CD4-positive, alpha-beta T cell treated with Interferon alpha-2 for 1 hour (primary cell): ENCODE measurements around the gene RAG2.
A peak's percentile ranks its signal among the peaks of the same experiment; 100 is the strongest.

Experiments used
- DNase-seq, 2 donors: peaks; one replicate each; pipeline ENCODE4 v3.0.0-alpha.2; 2020 to 2022

RAG2 gene

DNA sequence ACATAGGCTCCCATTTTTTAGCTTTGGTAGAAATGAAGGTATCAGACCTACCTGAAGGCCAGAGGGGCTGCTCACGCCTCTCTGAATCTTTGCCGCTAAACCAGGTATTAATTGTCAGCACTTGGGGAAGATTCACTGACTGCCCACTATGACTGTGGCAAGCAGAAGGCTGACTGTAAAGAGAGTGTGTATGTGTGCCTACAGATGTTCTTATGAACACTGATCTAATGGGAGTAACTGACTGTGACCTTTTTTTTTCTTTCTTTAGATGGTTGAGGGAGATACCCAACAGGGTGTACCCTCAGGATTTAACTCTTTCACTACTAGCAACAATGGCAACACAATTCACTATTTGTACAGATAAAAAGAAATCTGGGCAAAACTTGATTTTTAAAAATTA, at the start of gene RAG2:
Gene RAG2 (minus strand): TSS at position 186 of the 400 bp plus-strand sequence. CDS start 4,068 bp downstream, outside the sequence.
- DNase-seq = no peak

DNA sequence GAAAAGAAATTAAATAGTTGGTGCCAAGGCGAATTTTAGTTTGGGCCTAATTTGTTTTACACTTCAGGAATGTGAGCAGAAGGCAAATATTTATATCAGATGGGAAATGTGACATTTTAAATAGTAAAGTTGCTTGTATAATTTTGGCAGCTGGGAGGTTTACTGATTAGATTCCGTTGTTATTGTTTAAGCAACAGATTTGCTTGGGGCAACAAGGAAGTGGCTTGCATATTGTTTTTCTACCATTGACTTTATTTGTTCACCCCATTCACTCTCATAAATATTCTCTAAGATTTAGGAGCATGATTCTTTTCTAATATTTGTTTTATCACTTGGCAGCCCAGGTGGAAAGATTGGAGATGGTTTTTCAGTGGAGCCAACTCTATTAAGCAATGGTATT, 40.5 kb upstream of the RAG2 start:
- no peak for DNase-seq

DNA sequence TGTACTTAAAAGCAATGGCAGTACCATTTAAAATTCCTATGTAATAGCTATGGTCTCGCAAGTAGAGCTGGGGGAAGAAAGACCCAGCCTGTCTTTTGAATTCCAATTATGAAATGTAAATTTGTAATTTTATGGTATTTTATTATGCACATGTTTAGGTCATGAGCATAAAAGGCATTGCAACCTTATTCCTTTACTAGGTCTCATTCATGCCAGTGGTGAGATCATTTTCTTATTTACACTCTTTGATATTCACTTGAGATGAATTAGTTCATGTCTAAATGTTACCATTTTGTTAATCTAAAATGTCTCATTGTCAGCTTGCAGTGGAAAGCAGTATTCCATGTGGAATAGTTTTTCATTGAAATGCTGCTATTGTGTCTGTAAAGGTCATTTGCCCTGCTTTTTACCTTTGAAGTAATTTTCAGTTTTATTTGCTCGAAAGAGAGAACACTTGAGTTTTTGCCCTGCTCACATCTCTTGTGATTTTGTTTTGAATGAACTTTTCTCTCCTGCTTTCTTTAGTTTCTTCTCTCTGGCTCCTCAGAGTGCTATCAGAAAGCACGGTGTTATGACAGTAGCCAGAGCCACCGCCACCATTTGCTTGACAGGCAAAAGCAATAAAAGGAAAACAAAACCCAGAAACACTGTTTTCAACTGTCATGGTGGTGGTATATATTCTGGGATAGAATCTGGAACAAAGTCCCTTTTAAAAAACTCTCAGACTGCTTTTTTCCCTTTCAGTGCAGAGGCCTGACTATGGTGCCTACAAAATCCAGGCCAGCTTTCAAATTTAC, 37.2 kb upstream of the RAG2 start:
- no peak for DNase-seq

- DNase-seq = no peak
Observed at GRCh38 chr11:36631774-36632173, 33.7 kb upstream of the RAG2 start.

- no peak for DNase-seq
Observed at GRCh38 chr11:36628765-36629244, 30.8 kb upstream of the RAG2 start.

- no peak for DNase-seq
Observed at GRCh38 chr11:36628141-36628540, 30.1 kb upstream of the RAG2 start.

DNA sequence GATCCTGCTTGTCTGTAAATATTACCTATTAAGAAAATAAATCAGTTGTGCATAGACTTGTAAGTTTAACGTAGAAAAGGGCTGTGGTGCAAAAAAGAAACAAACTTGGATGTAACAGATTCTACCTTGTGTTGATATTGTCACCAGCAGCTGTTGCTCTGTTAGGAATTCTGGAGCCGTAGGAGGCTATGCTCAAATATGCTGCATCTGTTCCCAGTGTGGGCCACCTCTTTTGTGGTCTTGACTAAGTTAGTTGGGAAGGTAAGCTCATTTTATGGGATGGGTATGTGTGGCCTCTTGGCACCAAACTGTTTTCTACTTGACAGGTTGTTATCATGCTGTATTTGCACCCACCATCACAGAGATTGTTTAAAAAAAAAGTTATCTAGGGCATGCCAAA, 29.4 kb upstream of the RAG2 start:
- no peak for DNase-seq

DNA sequence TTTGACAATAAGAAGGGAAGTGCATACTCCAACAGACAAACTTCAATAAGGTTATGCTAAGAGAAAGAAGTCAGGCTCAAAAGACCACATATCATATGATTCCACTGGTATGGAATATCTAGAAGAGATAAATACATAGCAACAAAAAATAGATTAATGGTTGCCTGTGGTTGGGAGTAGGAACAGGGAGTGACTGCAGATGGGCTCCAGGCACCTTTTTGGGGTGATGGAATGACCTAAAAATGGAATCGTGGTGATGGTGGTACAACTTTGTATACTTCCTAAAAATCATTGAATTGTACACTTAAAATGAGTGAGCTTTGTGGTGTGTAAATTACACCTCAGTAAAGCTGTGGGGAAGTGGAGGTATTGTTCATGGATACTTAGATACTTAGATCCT, 29.0 kb upstream of the RAG2 start:
- DNase-seq = no peak

DNA sequence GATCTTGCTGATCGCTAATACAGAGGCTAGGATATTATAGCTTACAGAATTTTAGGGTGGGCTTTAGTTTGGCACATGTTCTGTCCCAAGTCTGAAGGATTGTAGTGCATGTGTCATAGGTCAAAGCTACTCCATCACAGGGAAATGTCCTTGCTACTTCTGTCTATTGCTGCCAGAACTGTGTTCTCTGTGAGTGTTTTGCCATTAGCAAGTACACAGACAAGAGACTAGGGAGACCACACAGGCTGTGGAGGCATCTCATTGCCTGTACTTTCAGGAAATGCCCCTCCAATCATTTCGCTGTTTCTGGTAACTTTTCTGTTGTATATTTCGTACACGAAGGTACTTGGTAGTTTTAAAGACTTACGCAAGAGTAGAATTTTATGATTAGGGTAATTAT, 25.5 kb upstream of the RAG2 start:
- DNase-seq = no peak

GRCh38 chr11:36622431-36623136, 24.5 kb upstream of the RAG2 start:
- DNase-seq = peak in 1 of 2 donors; percentile 18

- no peak for DNase-seq
Observed at GRCh38 chr11:36620246-36620645, 22.2 kb upstream of the RAG2 start.

DNA sequence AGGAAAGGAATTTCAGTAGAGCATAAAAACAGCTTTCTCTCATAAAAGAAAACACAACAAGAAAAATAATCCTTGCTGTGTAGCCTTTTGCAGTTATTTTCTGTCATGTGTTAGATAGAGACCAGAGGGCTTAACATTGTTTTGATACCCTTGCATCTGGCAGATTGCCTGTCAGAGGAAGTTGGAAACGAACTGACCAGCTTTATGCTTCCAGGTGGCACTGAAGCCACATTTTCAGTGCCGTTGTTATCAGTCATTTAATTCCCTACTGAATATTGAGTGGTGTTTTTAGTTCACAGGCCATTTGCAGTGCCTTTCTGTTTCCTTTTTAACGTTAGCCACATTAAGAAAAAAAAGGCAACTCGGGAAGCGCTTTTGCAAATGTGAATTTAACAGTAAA, 21.5 kb upstream of the RAG2 start:
- DNase-seq = no peak

DNA sequence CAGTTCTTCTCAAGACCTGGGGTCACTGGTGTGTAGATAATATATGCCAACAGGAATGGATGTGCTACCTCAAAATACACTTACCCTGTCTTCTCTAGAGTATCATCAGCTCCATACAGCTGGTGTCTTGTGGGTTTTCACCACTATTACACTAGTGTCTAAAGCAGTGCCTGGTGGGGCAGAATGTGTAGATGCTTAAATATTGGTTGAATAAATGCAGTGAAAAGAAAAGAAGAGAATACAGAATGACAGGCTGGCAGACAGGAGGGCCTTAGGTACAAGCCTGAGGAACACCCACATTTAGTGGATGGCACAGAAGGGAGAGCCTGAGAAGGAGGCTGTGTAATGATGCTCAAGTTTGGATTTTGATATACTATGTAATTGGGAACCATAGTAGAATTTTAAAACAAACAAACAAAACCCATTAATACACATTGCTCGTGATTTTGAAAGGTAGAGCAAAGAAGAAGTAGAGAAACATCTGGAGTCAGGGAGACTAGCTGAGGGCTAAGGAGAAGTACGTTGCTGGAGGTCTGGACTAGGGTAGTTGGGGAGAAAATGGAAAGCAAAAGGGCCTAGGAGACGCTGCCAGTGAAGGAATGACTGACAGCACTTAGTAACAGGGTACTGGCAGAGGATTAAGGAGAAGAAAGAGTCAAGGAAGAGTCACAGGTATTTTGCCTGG, 20.5 kb upstream of the RAG2 start:
- no peak for DNase-seq

GRCh38 chr11:36617543-36618362, 19.7 kb upstream of the RAG2 start:
- DNase-seq = no peak

DNA sequence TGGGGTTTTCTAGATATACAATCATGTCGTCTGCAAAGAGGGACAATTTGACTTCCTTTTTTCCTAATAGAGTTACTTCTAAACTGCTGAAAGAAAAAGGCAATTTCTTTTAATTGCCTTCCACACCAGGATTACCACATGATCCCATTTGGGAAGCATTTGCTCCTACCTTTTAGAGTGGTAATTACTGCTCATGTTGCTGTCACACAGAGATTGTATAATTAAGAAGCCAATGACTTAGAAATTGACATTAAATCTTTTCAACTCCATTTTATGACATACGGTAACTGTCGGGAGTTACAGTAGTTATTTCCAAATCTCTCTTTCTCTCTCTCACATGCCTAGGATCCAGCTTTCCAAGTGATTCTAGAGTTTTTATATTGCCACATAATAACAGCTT, 17.8 kb upstream of the RAG2 start:
- DNase-seq = no peak

- no peak for DNase-seq
Observed at GRCh38 chr11:36609383-36609782, 11.3 kb upstream of the RAG2 start.

- no peak for DNase-seq
Observed at GRCh38 chr11:36608491-36609199, 10.6 kb upstream of the RAG2 start.

GRCh38 chr11:36605221-36606216, 7.5 kb upstream of the RAG2 start:
- no peak for DNase-seq

GRCh38 chr11:36602135-36602534, 4.1 kb upstream of the RAG2 start:
- DNase-seq = no peak

DNA sequence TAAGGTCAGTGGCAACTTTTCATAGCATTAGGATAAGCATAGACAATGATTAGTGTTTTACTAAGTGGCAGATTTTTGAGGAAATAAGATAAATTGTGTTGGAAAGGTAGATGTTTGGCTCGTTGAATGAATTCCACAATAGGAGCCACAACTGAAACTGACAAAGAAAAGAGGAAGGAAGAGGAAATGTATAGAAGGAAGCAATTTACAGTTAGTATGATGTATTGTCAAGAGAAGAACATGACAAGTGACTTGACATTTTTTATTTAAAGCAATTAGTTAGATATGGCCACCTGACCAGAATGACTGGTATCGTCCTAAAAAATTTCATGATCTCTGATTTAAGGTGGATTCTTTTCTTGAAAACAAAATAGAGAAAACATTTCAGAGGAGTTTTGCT, 3.1 kb upstream of the RAG2 start:
- no peak for DNase-seq

DNA sequence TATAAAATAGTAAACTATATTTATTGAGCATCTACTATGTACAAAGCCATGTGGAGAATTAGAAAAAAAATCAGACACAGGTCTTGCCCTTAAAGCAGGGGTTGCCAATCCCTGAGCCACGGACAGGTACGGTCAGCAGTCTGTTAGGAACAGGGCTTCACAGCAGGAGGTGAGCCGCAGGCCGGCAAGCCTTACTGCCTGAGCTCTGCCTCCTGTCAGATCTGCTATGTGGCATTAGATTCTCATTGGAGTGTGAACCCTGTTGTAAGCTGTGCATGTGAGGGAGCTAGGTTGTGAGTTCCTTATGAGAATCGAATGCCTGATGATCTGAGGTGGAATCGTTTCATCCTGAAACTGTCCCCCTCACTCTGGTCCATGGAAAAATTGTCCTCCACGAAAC, 2.1 kb upstream of the RAG2 start:
- DNase-seq = no peak
